Esophagus squamous epithelium (tissue), 5 donors: ENCODE data around the gene CCDC33. TPM values are rescaled to one million over a fixed set of nuclear protein-coding genes. Genes with fewer than 3 reads are reported as not detected.

ENCODE experiments used
- DNase-seq: peaks from one replicate; lab custom pipeline; 2025; lab: John Stamatoyannopoulos, UW
- H3K27ac ChIP-seq, 4 donors: fragments of 200-600 bp; sonication (generic); one replicate each; pipeline ENCODE4 v1.5.1; 2016 to 2019; ENCODE audit warnings: mild to moderate bottlenecking in 1 of 4
- H3K27me3 ChIP-seq, 4 donors: fragments of 200-600 bp; sonication (generic); 1 replicate in 3 of 4; 2 replicates in 1 of 4; pipeline versions ENCODE4 v1.5.1 to v1.6.0; 2017 to 2021; ENCODE audit warnings: antibody characterized with exemption in 1 of 4
- H3K36me3 ChIP-seq, 3 donors: fragments of 200-600 bp; sonication (generic); one replicate each; pipeline ENCODE4 v1.5.1; 2016 to 2019
- H3K4me1 ChIP-seq, 3 donors: fragments of 200-600 bp; sonication (generic); one replicate each; pipeline ENCODE4 v1.5.1; 2017 to 2019
- H3K4me3 ChIP-seq, 4 donors: fragments of 200-600 bp; sonication (generic); 1 replicate in 3 of 4; 2 replicates in 1 of 4; pipeline ENCODE4 v1.5.1; 2016 to 2019; ENCODE audit warnings: mild to moderate bottlenecking in 2 of 4, moderate library complexity in 1 of 4
- H3K9me3 ChIP-seq, 3 donors: fragments of 200-600 bp; sonication (generic); one replicate each; pipeline ENCODE4 v1.5.1; 2016 to 2019
- POLR2A ChIP-seq, 4 donors: fragments of 450-650 bp; IDR thresholded peaks; one replicate each; pipeline ENCODE4 v1.6.1; 2017; ENCODE audit warnings: antibody characterized with exemption in 4 of 4, mild to moderate bottlenecking in 4 of 4, moderate library complexity in 3 of 4
- WGBS, 2 donors: methylation state at CpG; one replicate each; pipeline ENCODE4 v1.1.5; 2018; 5-methylcytosine and 5-hydroxymethylcytosine counted together
- intact Hi-C: fragments of 100-400 bp; cut with DNase I; formaldehyde crosslinking; loops from one replicate; pipeline ENCODE4 v1.15.0; 2022
- total RNA-seq, 4 donors: library from RNA; depleted of rRNA; stranded (reverse); fragments of >200 nt; gene quantifications; one replicate each; pipeline ENCODE4 v1.1.0, GENCODE V29; 2016
- TF ChIP-seq, protein P1 (sequence below), 6 experiments: fragments of 450-650 bp in 4 of 6; fragments of 200-600 bp in 2 of 6; sonication (generic) in 2 of 6; IDR thresholded peaks; one replicate each; pipeline ENCODE4 v1.5.1; 2016 to 2019; ENCODE audit warnings: antibody characterized with exemption in 6 of 6, mild to moderate bottlenecking in 4 of 6, moderate library complexity in 4 of 6
- donor health status: DM: yes; HTN: yes; CAD: no.

Gene CCDC33
- total RNA-seq, 4 donors from 2014 or later, result not detected

DNA sequence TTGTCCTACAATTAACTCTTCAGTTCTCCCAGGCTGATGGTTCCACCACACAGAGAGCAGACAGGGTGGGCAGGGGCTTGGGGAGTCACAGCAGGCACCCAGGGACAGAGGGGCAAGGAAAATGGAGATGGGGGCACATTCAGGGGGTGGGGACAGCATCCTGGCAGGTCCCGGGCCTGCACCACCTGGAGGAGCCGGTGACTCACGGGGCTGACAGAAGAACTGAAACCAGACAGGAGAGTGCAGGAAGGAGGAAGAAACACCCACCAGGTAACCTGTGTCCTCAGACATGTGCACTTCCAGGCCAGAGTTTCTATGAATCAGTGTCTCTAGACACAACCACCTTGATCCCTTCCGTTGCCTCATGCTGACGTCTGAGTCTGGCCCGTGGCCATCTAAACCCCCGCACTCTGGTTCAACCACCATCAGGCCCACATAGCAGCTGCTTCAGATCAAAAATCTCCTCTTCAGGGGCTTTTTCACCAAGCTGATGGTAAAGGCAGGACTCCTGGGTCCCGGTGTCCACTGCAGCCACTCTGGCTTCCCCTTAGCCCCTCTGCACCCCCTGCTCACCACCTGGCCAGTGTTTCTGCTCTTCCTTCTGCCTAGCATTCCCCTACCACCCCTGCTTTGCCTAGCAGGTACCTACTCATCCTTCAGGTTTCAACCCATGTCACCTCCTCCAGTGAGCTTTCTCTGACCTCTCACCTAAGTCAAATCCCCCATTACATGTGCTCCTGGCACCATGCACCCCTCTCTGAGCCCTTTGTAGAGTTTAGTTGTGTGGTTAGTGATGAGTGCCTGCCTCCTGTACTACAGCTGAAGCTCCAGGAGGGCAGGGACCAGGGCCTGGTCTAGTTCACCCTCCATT lies 147.8 kb downstream of the CCDC33 start:
- no peak for DNase-seq
- H3K4me1 ChIP-seq, result peaks cover 13 to 50% (median 23%) of the 10 kb centered on the region in 3 donors
- TF ChIP-seq, protein P1, sequence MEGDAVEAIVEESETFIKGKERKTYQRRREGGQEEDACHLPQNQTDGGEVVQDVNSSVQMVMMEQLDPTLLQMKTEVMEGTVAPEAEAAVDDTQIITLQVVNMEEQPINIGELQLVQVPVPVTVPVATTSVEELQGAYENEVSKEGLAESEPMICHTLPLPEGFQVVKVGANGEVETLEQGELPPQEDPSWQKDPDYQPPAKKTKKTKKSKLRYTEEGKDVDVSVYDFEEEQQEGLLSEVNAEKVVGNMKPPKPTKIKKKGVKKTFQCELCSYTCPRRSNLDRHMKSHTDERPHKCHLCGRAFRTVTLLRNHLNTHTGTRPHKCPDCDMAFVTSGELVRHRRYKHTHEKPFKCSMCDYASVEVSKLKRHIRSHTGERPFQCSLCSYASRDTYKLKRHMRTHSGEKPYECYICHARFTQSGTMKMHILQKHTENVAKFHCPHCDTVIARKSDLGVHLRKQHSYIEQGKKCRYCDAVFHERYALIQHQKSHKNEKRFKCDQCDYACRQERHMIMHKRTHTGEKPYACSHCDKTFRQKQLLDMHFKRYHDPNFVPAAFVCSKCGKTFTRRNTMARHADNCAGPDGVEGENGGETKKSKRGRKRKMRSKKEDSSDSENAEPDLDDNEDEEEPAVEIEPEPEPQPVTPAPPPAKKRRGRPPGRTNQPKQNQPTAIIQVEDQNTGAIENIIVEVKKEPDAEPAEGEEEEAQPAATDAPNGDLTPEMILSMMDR (IDR thresholded peaks at IDR 0.05), result no peak
- no peak for TF ChIP-seq POLR2A (IDR thresholded peaks at IDR 0.05)
- H3K27me3 ChIP-seq, result peaks cover 0 to 15% (median 0%) of the 10 kb centered on the region in 4 donors
- H3K36me3 ChIP-seq, result no peaks in the 10 kb centered on the region
- peak overlapping the region; percentile 15 to 69 (median 59) for H3K27ac ChIP-seq
- 18 to 38% methylated on average over 8 of the region's 8 CpGs for WGBS, 2 donors
- H3K4me3 ChIP-seq, result no peak overlapping the region
- intact Hi-C loops, result loop anchor here (2.0 kb wide), 1 partner anchor 51 kb away; no protein-coding TSS in a partner anchor
- no peaks in the 10 kb centered on the region for H3K9me3 ChIP-seq

DNA sequence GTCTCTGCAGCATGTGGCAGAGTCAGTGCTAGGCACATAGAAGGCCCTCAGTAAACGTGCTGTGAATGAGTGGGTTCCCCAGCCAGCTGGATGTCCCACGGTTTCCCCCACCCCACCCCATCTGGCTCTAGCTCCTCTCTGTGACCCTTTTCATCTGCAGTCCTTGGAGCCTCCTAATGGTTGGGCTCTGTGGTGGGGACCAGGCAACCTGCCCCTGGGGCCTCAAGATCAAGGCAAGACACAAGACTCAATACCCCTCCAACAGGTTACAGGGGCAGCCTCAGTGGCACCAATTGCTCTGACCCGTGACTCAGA lies 148.4 kb downstream of the CCDC33 start:
- intact Hi-C loops, result no loop called here
- Histone ChIP-seq H3K4me1 (peaks cover 13 to 49% (median 23%) of the 10 kb centered on the region in 3 donors), H3K36me3 (no peaks in the 10 kb centered on the region), H3K9me3 (no peaks in the 10 kb centered on the region), H3K4me3 (no peak overlapping the region), H3K27me3 (peaks cover 0 to 15% (median 0%) of the 10 kb centered on the region in 4 donors), H3K27ac (peak overlapping the region; percentile 15 to 69 (median 59))
- TF ChIP-seq, protein P1 (IDR thresholded peaks at IDR 0.05), result no peak
- TF ChIP-seq POLR2A (IDR thresholded peaks at IDR 0.05), result no peak
- no peak for DNase-seq
- WGBS, 2 donors, result 30 to 80% methylated on average over 1 to 2 of the region's 3 CpGs

DNA sequence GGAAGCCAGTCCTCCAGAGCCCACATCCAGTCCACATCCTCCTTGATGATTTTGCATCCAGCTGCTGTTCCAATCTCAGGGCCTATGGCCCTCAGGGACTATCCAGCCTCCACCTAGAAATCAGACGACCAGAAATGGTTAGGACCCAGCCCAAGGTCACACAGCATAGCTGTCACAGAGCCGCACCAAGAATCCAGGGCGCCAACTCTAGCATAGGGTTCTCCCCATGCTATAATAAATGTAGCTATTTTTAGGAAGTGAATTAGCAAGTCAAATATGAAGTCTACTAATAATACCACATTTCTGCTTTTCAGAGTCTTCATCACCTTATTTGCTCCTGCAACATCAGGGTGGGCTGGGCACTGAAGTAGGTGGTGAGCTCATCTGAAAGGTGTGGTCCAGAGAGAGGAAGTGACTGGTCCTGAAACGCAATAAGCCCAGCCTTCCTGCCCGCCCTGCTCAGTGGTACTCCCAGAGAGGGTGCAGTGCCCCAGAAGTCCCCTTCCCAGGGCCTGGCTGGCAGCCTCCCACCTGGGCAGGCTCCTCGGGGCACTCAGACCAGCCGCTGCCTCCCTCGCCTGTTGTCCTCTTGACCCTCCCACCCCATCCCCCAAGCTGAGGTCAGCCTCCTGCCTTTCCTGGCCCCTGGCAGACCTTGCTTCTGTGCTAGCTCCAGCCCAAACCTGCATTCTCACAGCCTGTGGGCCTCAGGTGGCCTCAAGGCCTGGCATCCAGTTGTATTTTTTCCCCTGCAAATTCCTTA lies 148.9 kb downstream of the CCDC33 start:
- WGBS, 2 donors, result 39 to 48% methylated on average over 7 to 8 of the region's 8 CpGs
- TF ChIP-seq, protein P1 (IDR thresholded peaks at IDR 0.05), result no peak
- TF ChIP-seq POLR2A (IDR thresholded peaks at IDR 0.05), result no peak
- Histone ChIP-seq H3K9me3 (no peaks in the 10 kb centered on the region), H3K27ac (peak overlapping the region; percentile 47 to 69 (median 59)), H3K27me3 (peaks cover 0 to 15% (median 0%) of the 10 kb centered on the region in 4 donors), H3K4me3 (no peak overlapping the region), H3K4me1 (peaks cover 13 to 49% (median 23%) of the 10 kb centered on the region in 3 donors), H3K36me3 (no peaks in the 10 kb centered on the region)
- DNase-seq, result no peak
- intact Hi-C loops, result no loop called here

DNA sequence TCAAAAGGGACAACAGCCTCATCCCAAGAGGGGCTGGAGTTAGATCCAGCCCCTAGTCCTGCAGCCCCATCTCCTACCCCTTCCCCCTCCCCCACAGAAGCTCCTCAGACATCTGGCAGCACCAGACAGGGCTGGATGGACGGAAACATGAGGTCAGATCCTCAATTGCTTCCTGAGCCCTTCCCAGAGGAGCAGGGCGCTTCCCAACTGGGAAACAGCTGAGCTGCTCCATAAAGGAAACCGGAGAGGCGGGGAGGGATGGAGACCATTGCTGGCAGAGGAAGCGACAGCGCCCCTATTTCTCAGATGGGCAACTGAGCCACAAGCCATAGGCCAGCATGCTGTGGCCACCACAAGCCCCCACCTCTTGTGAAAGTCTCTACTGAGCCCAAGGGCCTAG lies 149.6 kb downstream of the CCDC33 start:
- Histone ChIP-seq H3K9me3 (no peaks in the 10 kb centered on the region), H3K27me3 (peaks cover 0 to 14% (median 0%) of the 10 kb centered on the region in 4 donors), H3K4me1 (peaks cover 13 to 49% (median 23%) of the 10 kb centered on the region in 3 donors), H3K4me3 (no peak overlapping the region), H3K36me3 (no peaks in the 10 kb centered on the region), H3K27ac (peak overlapping the region; percentile 47 to 69 (median 59))
- WGBS, 2 donors, result 88 to 93% methylated on average over 4 of the region's 6 CpGs
- no peak for TF ChIP-seq POLR2A (IDR thresholded peaks at IDR 0.05)
- TF ChIP-seq, protein P1 (IDR thresholded peaks at IDR 0.05), result no peak
- DNase-seq, result no peak
- intact Hi-C loops, result no loop called here

Other genes with a start within 250 kb of the CCDC33 start
- gene STOML1, start 244.0 kb upstream of the CCDC33 start, total RNA-seq, result 10 to 100 TPM in 2 of 4 donors, 1 to 10 TPM in 2; 8.3 to 14.8 (median 11.1) TPM
- 10 to 100 TPM; 34.0 to 52.3 (median 44.5) TPM for gene PML, start 241.6 kb upstream of the CCDC33 start, total RNA-seq
- gene GOLGA6A, start 153.8 kb upstream of the CCDC33 start, total RNA-seq, result not detected
- under 1 TPM in 2 of 4 donors, not detected in 2; 0.13 to 0.76 TPM for gene ISLR2, start 105.7 kb upstream of the CCDC33 start, total RNA-seq
- gene ISLR, start 62.6 kb upstream of the CCDC33 start, total RNA-seq, result 10 to 100 TPM in 2 of 4 donors, 1 to 10 TPM in 1, under 1 TPM in 1; 0.91 to 38.0 (median 11.0) TPM
- 1 to 10 TPM in 2 of 4 donors, under 1 TPM in 1, not detected in 1; 0.76 to 2.2 (median 1.5) TPM for gene STRA6, start 33.5 kb upstream of the CCDC33 start, total RNA-seq
- 10 to 100 TPM in 2 of 4 donors, 1 to 10 TPM in 2; 1.3 to 17.0 (median 9.5) TPM for gene CYP11A1, start 131.3 kb downstream of the CCDC33 start, total RNA-seq
- gene SEMA7A, start 197.6 kb downstream of the CCDC33 start, total RNA-seq, result 1 to 10 TPM; 1.2 to 7.5 (median 2.9) TPM
- 10 to 100 TPM; 31.2 to 44.0 (median 35.2) TPM for gene UBL7, start 224.8 kb downstream of the CCDC33 start, total RNA-seq